Upper lobe of left lung (tissue), 6 donors: Measurements from ENCODE around the gene PRKN. TPM values are rescaled to one million over a fixed set of nuclear protein-coding genes. Genes with fewer than 3 reads are reported as not detected.

Experiments
- ATAC-seq, 2 donors: fragments of 200-7000 bp; cut with Tn5 transposase; one replicate each; pipeline ENCODE4 v1.9.1; 2022; ENCODE audit warnings: mild to moderate bottlenecking in 2 of 2, moderate library complexity in 2 of 2; ENCODE audit not compliant: low FRiP score in 2 of 2
- DNase-seq, 2 donors: peaks; one replicate each; pipeline ENCODE4 v3.0.0-alpha.2; 2019 to 2020
- H3K27ac ChIP-seq, 4 donors: fragments of 200-600 bp; sonication (generic); one replicate each; pipeline ENCODE4 v1.5.1; 2016 to 2019
- H3K27me3 ChIP-seq, 4 donors: fragments of 200-600 bp; sonication (generic); one replicate each; pipeline ENCODE4 v1.5.1; 2017 to 2019
- H3K36me3 ChIP-seq, 4 donors: fragments of 200-600 bp; sonication (generic); one replicate each; pipeline ENCODE4 v1.5.1; 2016 to 2019
- H3K4me1 ChIP-seq, 4 donors: fragments of 200-600 bp; sonication (generic); one replicate each; pipeline ENCODE4 v1.5.1; 2018 to 2019
- H3K4me3 ChIP-seq, 4 donors: fragments of 200-600 bp; sonication (generic); one replicate each; pipeline ENCODE4 v1.5.1; 2017 to 2019; ENCODE audit warnings: mild to moderate bottlenecking in 2 of 4, moderate library complexity in 1 of 4
- H3K9me3 ChIP-seq, 4 donors: fragments of 200-600 bp; sonication (generic); one replicate each; pipeline ENCODE4 v1.5.1; 2018 to 2019
- CTCF ChIP-seq, 6 experiments: fragments of 450-650 bp in 4 of 6; fragments of 200-600 bp in 2 of 6; sonication (generic) in 2 of 6; IDR thresholded peaks; one replicate each; pipeline ENCODE4 v1.5.1; 2016 to 2019; ENCODE audit warnings: antibody characterized with exemption in 6 of 6
- EP300 ChIP-seq, 4 donors: sonication (generic); formaldehyde crosslinking; IDR thresholded peaks; one replicate each; pipeline ENCODE4 v1.5.1; 2017; ENCODE audit warnings: antibody characterized with exemption in 4 of 4, control low read depth in 2 of 4
- POLR2A ChIP-seq, 4 donors: fragments of 450-650 bp; IDR thresholded peaks; one replicate each; pipeline ENCODE4 v1.5.1; 2016 to 2017; ENCODE audit warnings: antibody characterized with exemption in 4 of 4, mild to moderate bottlenecking in 2 of 4
- POLR2AphosphoS5 ChIP-seq, 2 donors: sonication (generic); formaldehyde crosslinking; IDR thresholded peaks; one replicate each; pipeline ENCODE4 v1.5.1; 2017; ENCODE audit warnings: antibody characterized with exemption in 2 of 2
- whole genome bisulfite sequencing, 2 donors: methylation state at CpG; one replicate each; pipeline ENCODE4 v1.1.5; 2017 to 2018; 5-methylcytosine and 5-hydroxymethylcytosine counted together
- total RNA-seq, 6 donors: library from RNA; depleted of rRNA in 4 of 6; stranded (reverse); fragments of >200 nt in 4 of 6; gene quantifications; one replicate each; pipeline versions ENCODE4 v1.1.0 to v1.2.1, GENCODE V29; 2016 to 2021
- donor health status: DM: no; HTN: no; CAD: no; lungs with moderate emphysema.
- donor health status: DM: no; HTN: yes; CAD: no; lungs with severe emphysema.

PRKN gene
- total RNA-seq, 6 donors from 2014 or later: 2.7 to 29.3 (median 5.5) TPM

DNA sequence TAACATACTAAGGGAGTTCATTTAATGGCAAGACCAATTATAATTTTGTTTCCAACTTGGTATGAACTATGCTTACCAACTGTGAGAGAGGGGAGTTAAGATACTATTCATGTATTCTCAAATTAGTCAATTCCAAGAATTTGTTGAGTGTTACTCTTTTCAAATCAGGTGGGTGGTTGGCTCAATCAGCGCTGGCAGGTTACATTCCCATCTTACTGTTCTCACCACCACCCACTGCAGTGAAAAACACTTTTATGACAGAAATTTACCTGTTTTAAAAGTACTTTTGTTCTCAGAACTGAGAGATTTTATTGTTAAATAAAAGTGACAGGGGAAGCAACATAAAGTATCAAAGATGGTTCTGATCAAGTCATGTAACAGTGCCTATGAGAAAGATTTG is 642.0 kb downstream of the PRKN start:
- H3K36me3 ChIP-seq: no peaks in the 10 kb centered on the region
- TF ChIP-seq EP300 (IDR thresholded peaks at IDR 0.05) (no peak), CTCF (IDR thresholded peaks at IDR 0.05) (no peak), POLR2AphosphoS5 (IDR thresholded peaks at IDR 0.05) (no peak), POLR2A (IDR thresholded peaks at IDR 0.05) (no peak)
- DNase-seq (no peak), ATAC-seq (no peak)
- no peaks in the 10 kb centered on the region for H3K9me3 ChIP-seq
- no peak overlapping the region for H3K4me3 ChIP-seq
- no peak overlapping the region for H3K27ac ChIP-seq
- 79 to 92% methylated on average over 1 of the region's 1 CpG for WGBS, 2 donors
- H3K4me1 ChIP-seq: no peaks in the 10 kb centered on the region
- no peaks in the 10 kb centered on the region for H3K27me3 ChIP-seq

GRCh38 chr6:162082520-162082919 is 645.0 kb downstream of the PRKN start:
- 86 to 96% methylated on average over 1 of the region's 1 CpG for WGBS, 2 donors
- H3K4me1 ChIP-seq: no peaks in the 10 kb centered on the region
- no peak for ATAC-seq
- H3K36me3 ChIP-seq: no peaks in the 10 kb centered on the region
- H3K27me3 ChIP-seq: no peaks in the 10 kb centered on the region
- no peak for DNase-seq
- no peaks in the 10 kb centered on the region for H3K9me3 ChIP-seq
- H3K4me3 ChIP-seq: no peak overlapping the region
- H3K27ac ChIP-seq: no peak overlapping the region
- no peak for TF ChIP-seq POLR2A (IDR thresholded peaks at IDR 0.05)
- TF ChIP-seq POLR2AphosphoS5 (IDR thresholded peaks at IDR 0.05): no peak
- no peak for TF ChIP-seq CTCF (IDR thresholded peaks at IDR 0.05)
- no peak for TF ChIP-seq EP300 (IDR thresholded peaks at IDR 0.05)

DNA sequence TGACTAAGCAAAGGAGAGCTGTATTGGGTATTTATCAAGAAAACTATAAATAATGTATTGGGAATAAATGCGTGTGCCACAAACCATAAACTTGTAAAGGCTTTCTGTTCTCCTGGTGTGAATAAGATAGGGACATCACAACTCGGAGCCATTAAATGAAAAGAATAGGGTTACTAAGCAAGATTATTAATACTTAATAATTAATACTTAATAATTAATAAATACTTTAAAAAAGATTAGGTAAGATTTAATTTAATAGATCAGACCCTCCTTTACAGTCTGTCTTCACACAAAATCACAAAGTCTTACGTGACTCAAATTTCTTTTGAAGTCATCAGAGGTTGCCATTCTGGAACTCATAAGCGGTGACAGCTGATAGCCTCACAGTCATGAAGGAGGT is 648.9 kb downstream of the PRKN start:
- Histone ChIP-seq H3K4me3 (no peak overlapping the region), H3K36me3 (no peaks in the 10 kb centered on the region), H3K27ac (no peak overlapping the region), H3K9me3 (no peaks in the 10 kb centered on the region), H3K27me3 (no peaks in the 10 kb centered on the region), H3K4me1 (no peaks in the 10 kb centered on the region)
- WGBS, 2 donors: 46 to 68% methylated on average over 4 of the region's 4 CpGs
- TF ChIP-seq POLR2AphosphoS5 (IDR thresholded peaks at IDR 0.05) (no peak), CTCF (IDR thresholded peaks at IDR 0.05) (no peak), EP300 (IDR thresholded peaks at IDR 0.05) (no peak), POLR2A (IDR thresholded peaks at IDR 0.05) (no peak)
- DNase-seq: no peak
- no peak for ATAC-seq

DNA sequence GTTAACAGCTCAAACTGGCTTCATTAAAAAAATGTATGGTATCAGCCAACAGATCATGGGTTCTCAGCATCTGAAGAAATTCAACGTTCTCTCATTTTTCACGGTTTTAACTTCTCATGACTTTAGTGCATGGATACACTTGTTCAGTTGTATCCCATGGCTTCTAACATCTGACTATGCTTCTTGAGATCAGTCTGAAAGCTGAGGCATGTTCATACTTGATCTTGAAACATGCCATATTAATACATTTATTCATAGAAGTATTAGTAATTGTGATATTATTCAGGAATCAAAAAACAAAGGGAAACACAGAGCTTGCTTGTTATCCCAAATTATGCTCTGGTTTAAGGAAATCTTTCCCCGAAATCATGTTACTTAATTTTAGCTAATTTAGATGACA is 649.4 kb downstream of the PRKN start:
- Histone ChIP-seq H3K4me3 (no peak overlapping the region), H3K9me3 (no peaks in the 10 kb centered on the region), H3K36me3 (no peaks in the 10 kb centered on the region), H3K27ac (no peak overlapping the region), H3K4me1 (no peaks in the 10 kb centered on the region), H3K27me3 (no peaks in the 10 kb centered on the region)
- WGBS, 2 donors: 61 to 82% methylated on average over 3 of the region's 3 CpGs
- DNase-seq (no peak), ATAC-seq (no peak)
- TF ChIP-seq POLR2AphosphoS5 (IDR thresholded peaks at IDR 0.05) (no peak), CTCF (IDR thresholded peaks at IDR 0.05) (no peak), POLR2A (IDR thresholded peaks at IDR 0.05) (no peak)

- H3K9me3 ChIP-seq: peaks cover 0 to 4% (median 0%) of the 10 kb centered on the region in 4 donors
- TF ChIP-seq EP300 (IDR thresholded peaks at IDR 0.05) (no peak), POLR2A (IDR thresholded peaks at IDR 0.05) (no peak), CTCF (IDR thresholded peaks at IDR 0.05) (no peak), POLR2AphosphoS5 (IDR thresholded peaks at IDR 0.05) (no peak)
- DNase-seq: no peak
- H3K4me3 ChIP-seq: no peak overlapping the region
- H3K27ac ChIP-seq: no peak overlapping the region
- no peak for ATAC-seq
- no peaks in the 10 kb centered on the region for H3K27me3 ChIP-seq
- no peaks in the 10 kb centered on the region for H3K36me3 ChIP-seq
- 82% methylated on average over 4 of the region's 4 CpGs for WGBS, 2 donors
- H3K4me1 ChIP-seq: no peaks in the 10 kb centered on the region
Observed at GRCh38 chr6:162076816-162077215, 650.8 kb downstream of the PRKN start.
